ENCODE data around the gene DBX2.

GRCh38 chr12:44972746-44973421 is 78.0 kb downstream of the DBX2 start:
- TF ChIP-seq EP300 (IDR thresholded peaks at IDR 0.05) (no peak), POLR2A (IDR thresholded peaks at IDR 0.05) (no peak), CTCF (IDR thresholded peaks at IDR 0.05) (no peak), POLR2AphosphoS5 (IDR thresholded peaks at IDR 0.05) (no peak)
